ENCODE data around the gene AP1S2. TPM values are rescaled to one million over a fixed set of nuclear protein-coding genes. Genes with fewer than 3 reads are reported as not detected.
"Not testable (repeated sequence)": the region's sequence is repeated elsewhere in the genome, so short reads cannot be mapped to it uniquely, and the experiment has no call there.

AP1S2 gene
- total RNA-seq, 4 donors from 2014 or later, result 67.5 to 127 (median 95.3) TPM

- WGBS, 2 donors, result 49 to 62% methylated on average over 3 of the region's 3 CpGs
These were observed 20.6 kb downstream of the AP1S2 start for GRCh38 chrX:15834053-15834452.

GRCh38 chrX:15831347-15831746 lies 23.3 kb downstream of the AP1S2 start:
- not testable (repeated sequence) for DNase-seq (ENCODE audit: low spot score in 2 of 2); H3K4me3 ChIP-seq; H3K4me1 ChIP-seq; H3K9me3 ChIP-seq; H3K27ac ChIP-seq; H3K27me3 ChIP-seq; H3K36me3 ChIP-seq
- 38 to 53% methylated on average over 1 to 2 of the region's 2 CpGs for WGBS, 2 donors

More at GRCh38 chrX:15834053-15834452, 20.6 kb downstream of the AP1S2 start:
- Histone ChIP-seq H3K36me3 (no peaks in the 10 kb centered on the region), H3K27ac (no peak overlapping the region), H3K9me3 (no peaks in the 10 kb centered on the region), H3K27me3 (no peaks in the 10 kb centered on the region), H3K4me3 (no peak overlapping the region), H3K4me1 (no peaks in the 10 kb centered on the region)
- DNase-seq (ENCODE audit: low spot score in 2 of 2), result no peak
- TF ChIP-seq EP300 (IDR thresholded peaks at IDR 0.05) (no peak), CTCF (IDR thresholded peaks at IDR 0.05) (no peak), POLR2A (IDR thresholded peaks at IDR 0.05) (no peak)

GRCh38 chrX:15829217-15829616 lies 25.4 kb downstream of the AP1S2 start:
- Histone ChIP-seq H3K9me3 (no peaks in the 10 kb centered on the region), H3K36me3 (no peaks in the 10 kb centered on the region), H3K27me3 (no peaks in the 10 kb centered on the region), H3K27ac (no peak overlapping the region), H3K4me3 (no peak overlapping the region), H3K4me1 (no peaks in the 10 kb centered on the region)
- 55 to 79% methylated on average over 1 of the region's 1 CpG for WGBS, 2 donors
- DNase-seq (ENCODE audit: low spot score in 2 of 2), result no peak
- TF ChIP-seq POLR2A (IDR thresholded peaks at IDR 0.05) (no peak), EP300 (IDR thresholded peaks at IDR 0.05) (no peak), CTCF (IDR thresholded peaks at IDR 0.05) (no peak)

GRCh38 chrX:15825936-15826335 lies 28.7 kb downstream of the AP1S2 start:
- peaks cover 0 to 5% (median 0%) of the 10 kb centered on the region in 3 donors for H3K36me3 ChIP-seq
- H3K4me1 ChIP-seq, result no peaks in the 10 kb centered on the region
- WGBS, 2 donors, result 68 to 84% methylated on average over 5 of the region's 5 CpGs
- H3K27me3 ChIP-seq, result no peaks in the 10 kb centered on the region
- H3K27ac ChIP-seq, result no peak overlapping the region
- no peak overlapping the region for H3K4me3 ChIP-seq
- no peak for TF ChIP-seq CTCF (IDR thresholded peaks at IDR 0.05)
- no peaks in the 10 kb centered on the region for H3K9me3 ChIP-seq
- no peak for DNase-seq (ENCODE audit: low spot score in 2 of 2)

- H3K27me3 ChIP-seq, result no peaks in the 10 kb centered on the region
- peaks cover 0 to 7% (median 0%) of the 10 kb centered on the region in 3 donors for H3K36me3 ChIP-seq
- no peaks in the 10 kb centered on the region for H3K9me3 ChIP-seq
- no peak overlapping the region for H3K4me3 ChIP-seq
- DNase-seq (ENCODE audit: low spot score in 2 of 2), result no peak
- H3K27ac ChIP-seq, result no peak overlapping the region
- TF ChIP-seq CTCF (IDR thresholded peaks at IDR 0.05), result no peak
- no peak for TF ChIP-seq EP300 (IDR thresholded peaks at IDR 0.05)
- no peak for TF ChIP-seq POLR2A (IDR thresholded peaks at IDR 0.05)
- WGBS, 2 donors, result 92 to 94% methylated on average over 18 to 23 of the region's 23 CpGs
- H3K4me1 ChIP-seq, result no peaks in the 10 kb centered on the region
These were observed 31.7 kb downstream of the AP1S2 start for GRCh38 chrX:15822922-15823321.
